HCT116 (cell line): ENCODE measurements around the gene LMNTD2. TPM values are rescaled to one million over a fixed set of nuclear protein-coding genes. Genes with fewer than 3 reads are reported as not detected.

Experiments used
- ATAC-seq: fragments of 200-7000 bp; cut with Tn5 transposase; 2 replicates; pipeline ENCODE4 v1.9.1; 2020; ENCODE audit warnings: mild to moderate bottlenecking, moderate library complexity
- BruUV-seq: library from RNA; stranded (reverse); fragments of 400-500 nt; replicated peaks from 2 replicates; lab custom pipeline; 2021; lab: Mats Ljungman, UMichigan
- CTCF ChIA-PET: fragments of 300-600 bp; sonication (Branson Sonifier 250); formaldehyde crosslinking; loops from one replicate; lab custom pipeline; 2021; ENCODE audit warnings: antibody characterized with exemption; lab: Charles Lee
- POLR2A ChIA-PET: fragments of 300-600, 350-600 bp; sonication (Branson Sonifier 250); formaldehyde crosslinking; loops from one replicate; lab custom pipeline; 2021; ENCODE audit warnings: antibody characterized with exemption; lab: Charles Lee
- RAD21 ChIA-PET, 2 experiments: fragments of 300-600 bp; sonication (Branson Sonifier 250); formaldehyde crosslinking; loops; one replicate each; lab custom pipeline; 2023; ENCODE audit warnings: low total read pairs in 2 of 2; ENCODE audit not compliant: uncharacterized antibody in 2 of 2, unreplicated experiment in 2 of 2, low non-redundant PET in 1 of 2; lab: Charles Lee
- DNase-seq: peaks from one replicate; pipeline ENCODE4 v3.0.0-alpha.2; 2010; ENCODE audit warnings: low read depth, low spot score
- H2AFZ ChIP-seq: fragments of 200-600 bp; shearing (Covaris generic), sonication (generic); 2 replicates; pipeline ENCODE4 v1.6.1; 2017; ENCODE audit warnings: low read depth, mixed run types, mixed read lengths, antibody characterized with exemption, low read length; ENCODE audit not compliant: poor library complexity, severe bottlenecking
- H3K27ac ChIP-seq: 2 replicates; pipeline ENCODE4 v1.5.1; 2012; ENCODE audit warnings: low read depth, low read length
- H3K27me3 ChIP-seq: fragments of 200-600 bp; sonication (generic); 2 replicates; pipeline ENCODE4 v1.6.1; 2016; ENCODE audit warnings: mixed run types, low read length, mixed read lengths; ENCODE audit not compliant: insufficient read depth
- H3K36me3 ChIP-seq, 2 experiments: fragments of 200-500 bp in 1 of 2; fragments of 200-600 bp in 1 of 2; sonication (Bioruptor generic) in 1 of 2; sonication (generic) in 1 of 2; 2 replicates each; pipeline versions ENCODE4 v1.5.1 to v1.6.1; 2014 to 2016; ENCODE audit warnings: low read length in 2 of 2, inconsistent platforms in 1 of 2, mixed read lengths in 1 of 2, mixed run types in 1 of 2; ENCODE audit not compliant: insufficient read depth in 2 of 2, control insufficient read depth in 1 of 2
- H3K4me1 ChIP-seq, 2 experiments: fragments of 200-600 bp in 1 of 2; sonication (generic) in 1 of 2; 2 replicates each; pipeline versions ENCODE4 v1.5.1 to v1.6.1; 2012 to 2017; ENCODE audit warnings: low read length in 2 of 2, inconsistent platforms in 1 of 2, mild to moderate bottlenecking in 1 of 2, mixed read lengths in 1 of 2, mixed run types in 1 of 2, moderate library complexity in 1 of 2; ENCODE audit not compliant: insufficient read depth in 2 of 2, control insufficient read depth in 1 of 2
- H3K4me2 ChIP-seq: fragments of 200-600 bp; sonication (generic); 2 replicates; pipeline ENCODE4 v1.6.1; 2017; ENCODE audit warnings: mixed run types, low read length, mixed read lengths
- H3K4me3 ChIP-seq, 2 experiments: fragments of 200-600 bp in 1 of 2; sonication (generic) in 1 of 2; replicated peaks in 1 of 2; 2 replicates each; pipeline ENCODE4 v1.5.1; 2011 to 2016; ENCODE audit warnings: low read length in 2 of 2, control low read depth in 1 of 2, low read depth in 1 of 2, mild to moderate bottlenecking in 1 of 2, mixed read lengths in 1 of 2, mixed run types in 1 of 2
- H3K79me2 ChIP-seq: fragments of 200-600 bp; sonication (generic); 2 replicates; pipeline ENCODE4 v1.6.1; 2017; ENCODE audit warnings: mild to moderate bottlenecking, mixed run types, low read length, moderate library complexity, mixed read lengths; ENCODE audit not compliant: insufficient read depth
- H3K9ac ChIP-seq: fragments of 200-600 bp; sonication (generic); 2 replicates; pipeline ENCODE4 v1.6.1; 2016; ENCODE audit warnings: low read length, mixed read lengths
- H3K9me2 ChIP-seq: fragments of 200-600 bp; sonication (generic), shearing (Covaris generic); 2 replicates; pipeline ENCODE4 v1.6.1; 2017; ENCODE audit warnings: mixed run types, mild to moderate bottlenecking, moderate library complexity; ENCODE audit not compliant: insufficient read depth
- H3K9me3 ChIP-seq, 2 experiments: fragments of 200-500 bp in 1 of 2; fragments of 200-600 bp in 1 of 2; sonication (Bioruptor generic) in 1 of 2; sonication (generic) in 1 of 2; 2 replicates each; pipeline ENCODE4 v1.6.1; 2014 to 2017; ENCODE audit warnings: low read length in 2 of 2, mixed read lengths in 2 of 2, inconsistent platforms in 1 of 2, low read depth in 1 of 2, mild to moderate bottlenecking in 1 of 2, mixed run types in 1 of 2, moderate library complexity in 1 of 2; ENCODE audit not compliant: control insufficient read depth in 1 of 2, insufficient read depth in 1 of 2
- H4K20me1 ChIP-seq: fragments of 200-600 bp; sonication (generic), shearing (Covaris generic); 2 replicates; pipeline ENCODE4 v1.6.1; 2017; ENCODE audit warnings: mixed run types, mild to moderate bottlenecking, moderate library complexity; ENCODE audit not compliant: insufficient read depth
- ATF3 ChIP-seq: IDR thresholded peaks from 2 replicates; pipeline ENCODE4 v1.6.1; 2012
- CBX3 ChIP-seq: IDR thresholded peaks from 2 replicates; pipeline ENCODE4 v1.6.1; 2012; ENCODE audit warnings: low read depth
- EGR1 ChIP-seq: IDR thresholded peaks from 2 replicates; pipeline ENCODE4 v1.6.1; 2012; ENCODE audit warnings: low read depth
- EZH2 ChIP-seq: fragments of 200-600 bp; sonication (generic); IDR thresholded peaks from 2 replicates; pipeline ENCODE4 v1.6.1; 2017; ENCODE audit warnings: antibody characterized with exemption, mixed run types
- EZH2phosphoT487 ChIP-seq: fragments of 200-600 bp; IDR thresholded peaks from 2 replicates; pipeline ENCODE4 v1.6.1; 2018; ENCODE audit warnings: antibody characterized with exemption, borderline replicate concordance
- FOSL1 ChIP-seq: IDR thresholded peaks from 2 replicates; pipeline ENCODE4 v1.6.1; 2012; ENCODE audit warnings: low read depth
- JUND ChIP-seq: IDR thresholded peaks from 2 replicates; pipeline ENCODE4 v1.6.1; 2012
- POLR2A ChIP-seq: IDR thresholded peaks from 2 replicates; pipeline ENCODE4 v1.7.0; 2011; ENCODE audit warnings: borderline replicate concordance; ENCODE audit not compliant: insufficient read depth, insufficient read length; ENCODE audit errors: extremely low read depth
- POLR2AphosphoS5 ChIP-seq: IDR thresholded peaks from 2 replicates; pipeline ENCODE4 v1.6.1; 2011; ENCODE audit warnings: mild to moderate bottlenecking, low read depth, low read length, moderate library complexity
- RAD21 ChIP-seq: IDR thresholded peaks from 2 replicates; pipeline ENCODE4 v1.6.1; 2012; ENCODE audit warnings: low read depth, mild to moderate bottlenecking
- SIN3A ChIP-seq: IDR thresholded peaks from 2 replicates; pipeline ENCODE4 v1.6.1; 2012; ENCODE audit warnings: low read depth
- SP1 ChIP-seq: IDR thresholded peaks from 2 replicates; pipeline ENCODE4 v1.6.1; 2012; ENCODE audit warnings: low read depth
- SRF ChIP-seq: IDR thresholded peaks from 2 replicates; pipeline ENCODE4 v1.6.1; 2012; ENCODE audit warnings: low read depth
- TCF7L2 ChIP-seq: IDR thresholded peaks from 2 replicates; pipeline ENCODE4 v1.7.0; 2011; ENCODE audit warnings: borderline replicate concordance, inconsistent platforms; ENCODE audit not compliant: insufficient read depth, insufficient read length; ENCODE audit errors: extremely low read depth
- YY1 ChIP-seq: IDR thresholded peaks from 2 replicates; pipeline ENCODE4 v1.6.1; 2011; ENCODE audit warnings: low read length, low read depth, moderate library complexity, mild to moderate bottlenecking; ENCODE audit not compliant: insufficient replicate concordance; ENCODE audit errors: extremely low read depth
- ZBTB33 ChIP-seq: IDR thresholded peaks from 2 replicates; pipeline ENCODE4 v1.6.1; 2011; ENCODE audit warnings: mild to moderate bottlenecking, low read length, moderate library complexity; ENCODE audit not compliant: insufficient replicate concordance; ENCODE audit errors: extremely low read depth
- ZNF274 ChIP-seq: fragments of 200-500 bp; sonication (Bioruptor generic); IDR thresholded peaks from 2 replicates; pipeline ENCODE4 v1.6.1; 2014; ENCODE audit warnings: mild to moderate bottlenecking, low read depth, low read length, inconsistent platforms
- intact Hi-C: fragments of 100-400 bp; cut with micrococcal nuclease; formaldehyde crosslinking; loops from 2 replicates; pipeline ENCODE4 v1.10.0; 2022
- total RNA-seq: library from RNA; stranded (reverse); gene quantifications from one replicate; pipeline ENCODE4 v1.2.1, GENCODE V29; 2021; ENCODE audit not compliant: unreplicated experiment
- TF ChIP-seq, protein P1 (sequence below), 3 experiments: fragments of 200-600 bp in 1 of 3; sonication (generic) in 1 of 3; IDR thresholded peaks in 2 of 3; conservative IDR thresholded peaks in 1 of 3; 2 replicates each; pipeline ENCODE4 v1.5.1; 2012 to 2017; ENCODE audit warnings: low read depth in 2 of 3, low read length in 2 of 3, antibody characterized with exemption in 1 of 3, borderline replicate concordance in 1 of 3, control low read depth in 1 of 3, mild to moderate bottlenecking in 1 of 3, mixed read lengths in 1 of 3, mixed run types in 1 of 3, moderate library complexity in 1 of 3; ENCODE audit not compliant: insufficient read depth in 1 of 3

LMNTD2 gene
- total RNA-seq, 1 experiment from 2014 or later = 9.5 TPM

GRCh38 chr11:555227-555779 lies 5.2 kb downstream of the LMNTD2 start:
- peak; percentile 2; the same call in 1 of the 2 replicates for ATAC-seq
- H3K79me2 ChIP-seq = no peaks in the 10 kb centered on the region
- no peak overlapping the region for H3K4me3 ChIP-seq
- no peaks in the 10 kb centered on the region for H4K20me1 ChIP-seq
- H3K4me1 ChIP-seq = peaks cover 21 to 29% of the 10 kb centered on the region in 2 experiments
- POLR2A ChIA-PET = interaction anchor here (0.6 to 0.9 kb wide), 3 partner anchors 21 to 148 kb away, joined by 3 to 4 read pairs (median 3); partner anchors contain the start of gene PHRF1
- H3K9me3 ChIP-seq = no peaks in the 10 kb centered on the region
- peak overlapping the region; percentile 42; the same call in 1 of the 2 replicates for H3K27ac ChIP-seq
- H2AFZ ChIP-seq = no peak overlapping the region
- H3K9me2 ChIP-seq = no peaks in the 10 kb centered on the region
- DNase-seq = no peak
- H3K27me3 ChIP-seq = no peaks in the 10 kb centered on the region
- intact Hi-C loops = loop anchor here (2.0 kb wide), 1 partner anchor 173 kb away; no protein-coding TSS in a partner anchor
- TF ChIP-seq ZBTB33 = no peak
- no peak for TF ChIP-seq EGR1
- TF ChIP-seq, protein P1, sequence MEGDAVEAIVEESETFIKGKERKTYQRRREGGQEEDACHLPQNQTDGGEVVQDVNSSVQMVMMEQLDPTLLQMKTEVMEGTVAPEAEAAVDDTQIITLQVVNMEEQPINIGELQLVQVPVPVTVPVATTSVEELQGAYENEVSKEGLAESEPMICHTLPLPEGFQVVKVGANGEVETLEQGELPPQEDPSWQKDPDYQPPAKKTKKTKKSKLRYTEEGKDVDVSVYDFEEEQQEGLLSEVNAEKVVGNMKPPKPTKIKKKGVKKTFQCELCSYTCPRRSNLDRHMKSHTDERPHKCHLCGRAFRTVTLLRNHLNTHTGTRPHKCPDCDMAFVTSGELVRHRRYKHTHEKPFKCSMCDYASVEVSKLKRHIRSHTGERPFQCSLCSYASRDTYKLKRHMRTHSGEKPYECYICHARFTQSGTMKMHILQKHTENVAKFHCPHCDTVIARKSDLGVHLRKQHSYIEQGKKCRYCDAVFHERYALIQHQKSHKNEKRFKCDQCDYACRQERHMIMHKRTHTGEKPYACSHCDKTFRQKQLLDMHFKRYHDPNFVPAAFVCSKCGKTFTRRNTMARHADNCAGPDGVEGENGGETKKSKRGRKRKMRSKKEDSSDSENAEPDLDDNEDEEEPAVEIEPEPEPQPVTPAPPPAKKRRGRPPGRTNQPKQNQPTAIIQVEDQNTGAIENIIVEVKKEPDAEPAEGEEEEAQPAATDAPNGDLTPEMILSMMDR (IDR thresholded peaks at IDR 0.05 in 2 of 3, conservative IDR thresholded peaks at IDR 0.05 in 1 of 3; ENCODE audit: borderline replicate concordance in 1 of 3, insufficient read depth in 1 of 3, low read depth in 2 of 3, low read length in 2 of 3) = no peak
- no peak for TF ChIP-seq POLR2A
- TF ChIP-seq ATF3 = no peak
- TF ChIP-seq SP1 = no peak
- no peak for TF ChIP-seq POLR2AphosphoS5
- no peak for TF ChIP-seq ZNF274
- no peak for TF ChIP-seq CBX3
- TF ChIP-seq RAD21 = no peak
- no peak for TF ChIP-seq JUND
- TF ChIP-seq TCF7L2 = no peak
- no peak for TF ChIP-seq EZH2phosphoT487
- no peak for TF ChIP-seq EZH2
- TF ChIP-seq SIN3A = no peak
- no peak for TF ChIP-seq FOSL1
- TF ChIP-seq SRF = no peak
- TF ChIP-seq YY1 = no peak
- no peaks in the 10 kb centered on the region for H3K36me3 ChIP-seq
- CTCF ChIA-PET = interaction anchor here (0.8 to 1.1 kb wide), 4 partner anchors 21 to 228 kb away, joined by 3 to 5 read pairs (median 4); no protein-coding TSS in a partner anchor
- RAD21 ChIA-PET = interaction anchor here in 1 of 2 experiments (1.0 kb wide), 1 partner anchor 167 kb away, joined by 3 read pairs; no protein-coding TSS in a partner anchor
- no TSS peak for BruUV-seq
- 0 out of 2 replicates have a peak overlapping the region, but pooled peaks have one; percentile 30 for H3K4me2 ChIP-seq
- no peak overlapping the region for H3K9ac ChIP-seq
